Naive thymus-derived CD8-positive, alpha-beta T cell (primary cell): ENCODE measurements around the gene MMP1. TPM values are rescaled to one million over a fixed set of nuclear protein-coding genes. Genes with fewer than 3 reads are reported as not detected.

ENCODE experiments used
- ATAC-seq, 2 donors: fragments of 150-1000 bp; cut with Tn5 transposase in 1 of 2; sonication (Bioruptor Pico), chemical (Tn5 transposase) in 1 of 2; 1 replicate in 1 of 2; 2 replicates in 1 of 2; pipeline ENCODE4 v1.10.0; 2021; ENCODE audit warnings: mild to moderate bottlenecking in 2 of 2, moderate library complexity in 2 of 2
- POLR2A ChIA-PET: fragments of 350-600 bp; sonication (Branson Sonifier 250); formaldehyde crosslinking; loops from one replicate; lab custom pipeline; 2021; ENCODE audit warnings: antibody characterized with exemption; lab: Charles Lee
- DNase-seq, 10 donors: peaks; one replicate each; pipeline versions ENCODE4 v3.0.0 to v3.0.0-alpha.2; 2020 to 2022
- H3K27ac Mint-ChIP-seq, 10 donors: one replicate each; pipeline ENCODE4 v1.8.0; 2020 to 2022; ENCODE audit warnings: mild to moderate bottlenecking in 10 of 10, mixed read lengths in 10 of 10, moderate library complexity in 4 of 10, inconsistent platforms in 1 of 10
- H3K27me3 Mint-ChIP-seq, 5 donors: one replicate each; pipeline ENCODE4 v1.8.0; 2021 to 2022; ENCODE audit warnings: mixed read lengths in 5 of 5
- H3K36me3 Mint-ChIP-seq, 3 donors: one replicate each; pipeline ENCODE4 v1.8.0; 2020 to 2022; ENCODE audit warnings: mixed read lengths in 3 of 3, mild to moderate bottlenecking in 2 of 3, inconsistent platforms in 1 of 3
- H3K4me1 Mint-ChIP-seq, 4 donors: one replicate each; pipeline ENCODE4 v1.8.0; 2021 to 2022; ENCODE audit warnings: mixed read lengths in 4 of 4
- H3K4me3 Mint-ChIP-seq, 10 donors: one replicate each; pipeline ENCODE4 v1.8.0; 2020 to 2022; ENCODE audit warnings: mild to moderate bottlenecking in 10 of 10, mixed read lengths in 10 of 10, moderate library complexity in 6 of 10, inconsistent platforms in 1 of 10
- H3K9me3 Mint-ChIP-seq, 9 donors: one replicate each; pipeline ENCODE4 v1.8.0; 2020 to 2022; ENCODE audit warnings: mixed read lengths in 9 of 9, mild to moderate bottlenecking in 3 of 9, inconsistent platforms in 1 of 9, moderate library complexity in 1 of 9
- polyA plus RNA-seq, 3 donors: library from polyadenylated mRNA; unstranded; fragments of 300-500 nt; fragmentation: Illumina TruSeq; gene quantifications; one replicate each; pipeline ENCODE4 v1.2.3, GENCODE V29; 2021
- total RNA-seq, 8 experiments: library from RNA in 2 of 8; stranded (reverse) in 2 of 8; gene quantifications; one replicate each; pipeline ENCODE4 v1.2.3 and lab custom pipeline; 2021 to 2026

The MMP1 gene
- total and polyA plus RNA-seq, 5 experiments from 2014 or later = not detected

DNA sequence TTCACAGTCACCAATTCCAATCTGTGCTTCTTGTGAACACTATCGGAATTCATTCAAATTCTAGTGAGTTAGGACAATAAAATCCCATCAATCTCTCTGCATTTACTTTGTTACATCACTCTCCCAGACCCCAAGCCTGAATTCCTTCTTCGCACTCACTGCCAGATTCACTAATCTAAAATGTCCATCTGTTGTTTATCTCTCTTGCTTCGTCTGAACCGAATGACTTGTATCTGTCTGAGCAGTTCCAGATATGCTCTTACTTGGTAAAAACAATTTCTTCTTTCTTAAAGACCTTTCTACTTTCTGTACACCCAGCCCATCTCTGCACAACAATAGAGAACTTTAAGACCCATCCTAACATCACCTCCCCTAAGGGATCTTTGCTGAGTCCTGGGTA, 24.6 kb downstream of the MMP1 start:
- Mint-ChIP-seq H3K27ac (no peak overlapping the region), H3K4me3 (no peak overlapping the region), H3K4me1 (no peaks in the 10 kb centered on the region), H3K36me3 (peaks cover 0 to 4% (median 0%) of the 10 kb centered on the region in 3 donors), H3K9me3 (peaks cover 0 to 10% (median 0%) of the 10 kb centered on the region in 9 donors), H3K27me3 (peaks cover 5 to 41% (median 16%) of the 10 kb centered on the region in 5 donors)
- DNase-seq (no peak), ATAC-seq (no peak)
- POLR2A ChIA-PET = no interaction called here

DNA sequence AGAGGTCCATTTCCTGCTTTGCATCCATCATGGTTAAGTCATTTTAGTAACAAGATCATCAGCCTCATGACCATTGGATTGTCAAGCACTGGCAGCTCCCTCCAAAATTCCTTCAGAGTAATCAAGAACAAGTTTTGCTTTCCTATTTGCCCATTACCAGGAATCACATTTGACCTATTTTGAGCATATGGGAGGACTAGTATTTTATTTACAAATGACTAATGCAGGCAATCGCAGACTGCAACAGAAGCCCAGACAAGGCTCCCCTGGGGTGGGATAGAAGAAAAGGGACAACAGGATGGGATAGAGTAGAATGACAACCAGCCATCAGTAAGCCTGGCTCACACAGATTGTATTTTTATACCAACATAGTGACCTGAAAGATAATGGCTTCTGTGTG, 26.6 kb downstream of the MMP1 start:
- no peak for DNase-seq
- H3K36me3 Mint-ChIP-seq = peaks cover 0 to 4% (median 0%) of the 10 kb centered on the region in 3 donors
- peaks cover 0 to 10% (median 0%) of the 10 kb centered on the region in 9 donors for H3K9me3 Mint-ChIP-seq
- H3K4me1 Mint-ChIP-seq = no peaks in the 10 kb centered on the region
- no peak overlapping the region for H3K27ac Mint-ChIP-seq
- peaks cover 8 to 54% (median 24%) of the 10 kb centered on the region in 5 donors for H3K27me3 Mint-ChIP-seq
- no peak for ATAC-seq
- POLR2A ChIA-PET = no interaction called here
- no peak overlapping the region for H3K4me3 Mint-ChIP-seq

DNA sequence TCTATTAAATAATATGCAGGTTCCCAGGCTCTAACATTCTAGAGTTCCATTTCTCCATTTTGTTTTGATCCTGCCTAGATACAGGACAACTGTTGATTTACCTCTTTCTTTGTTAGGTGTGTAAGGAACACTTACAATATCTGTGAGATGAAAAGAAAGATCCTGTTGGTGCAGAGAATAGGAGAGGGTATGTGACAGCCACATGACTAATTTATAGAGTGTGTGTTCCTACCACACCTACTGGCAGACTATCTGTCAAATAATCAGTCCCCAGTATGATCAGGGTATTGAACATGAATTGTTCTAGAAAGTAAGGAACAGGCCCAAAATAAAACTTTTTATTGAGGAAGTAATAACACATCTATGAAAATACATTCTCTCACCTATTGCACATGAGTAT, 27.8 kb downstream of the MMP1 start:
- POLR2A ChIA-PET = no interaction called here
- no peaks in the 10 kb centered on the region for H3K4me1 Mint-ChIP-seq
- no peak for ATAC-seq
- H3K4me3 Mint-ChIP-seq = no peak overlapping the region
- H3K9me3 Mint-ChIP-seq = peaks cover 0 to 10% (median 0%) of the 10 kb centered on the region in 9 donors
- no peak overlapping the region for H3K27ac Mint-ChIP-seq
- no peak for DNase-seq
- H3K27me3 Mint-ChIP-seq = peaks cover 8 to 54% (median 24%) of the 10 kb centered on the region in 5 donors
- peaks cover 0 to 4% (median 0%) of the 10 kb centered on the region in 3 donors for H3K36me3 Mint-ChIP-seq

- Mint-ChIP-seq H3K4me1 (no peaks in the 10 kb centered on the region), H3K9me3 (peaks cover 0 to 10% (median 0%) of the 10 kb centered on the region in 9 donors), H3K4me3 (no peak overlapping the region), H3K36me3 (peaks cover 0 to 4% (median 0%) of the 10 kb centered on the region in 3 donors), H3K27ac (no peak overlapping the region), H3K27me3 (peaks cover 8 to 42% (median 24%) of the 10 kb centered on the region in 5 donors)
- no peak for DNase-seq
- no peak for ATAC-seq
- POLR2A ChIA-PET = no interaction called here
Observed at GRCh38 chr11:102767800-102768199, 30.2 kb downstream of the MMP1 start.

DNA sequence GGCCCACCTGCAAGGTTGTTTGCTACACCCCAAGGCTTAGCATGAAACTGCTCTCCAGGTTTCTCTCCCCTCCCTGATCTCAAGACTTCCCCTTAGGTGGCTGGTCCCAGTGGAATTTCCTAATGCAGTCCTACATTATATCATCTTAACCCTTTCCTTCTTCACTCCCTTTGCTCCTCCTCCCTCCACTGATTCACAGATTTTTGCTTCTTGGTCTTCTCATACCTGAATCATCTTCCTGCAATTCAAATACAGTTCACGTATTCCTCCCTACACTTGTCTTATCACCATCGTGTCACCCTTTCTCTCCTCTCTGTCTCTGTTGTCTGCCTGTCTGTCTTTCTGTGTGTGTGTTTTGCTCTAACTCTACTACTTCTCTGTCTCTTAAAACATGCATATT, 34.5 kb downstream of the MMP1 start:
- no peak for DNase-seq
- peaks cover 5 to 32% (median 16%) of the 10 kb centered on the region in 5 donors for H3K27me3 Mint-ChIP-seq
- POLR2A ChIA-PET = no interaction called here
- peaks cover 0 to 1% (median 0%) of the 10 kb centered on the region in 4 donors for H3K4me1 Mint-ChIP-seq
- no peak overlapping the region for H3K27ac Mint-ChIP-seq
- no peak overlapping the region for H3K4me3 Mint-ChIP-seq
- H3K9me3 Mint-ChIP-seq = peaks cover 0 to 2% (median 0%) of the 10 kb centered on the region in 9 donors
- H3K36me3 Mint-ChIP-seq = no peaks in the 10 kb centered on the region
- no peak for ATAC-seq

- no peak for ATAC-seq
- peaks cover 10 to 33% (median 19%) of the 10 kb centered on the region in 5 donors for H3K27me3 Mint-ChIP-seq
- H3K4me1 Mint-ChIP-seq = peaks cover 0 to 2% (median 0%) of the 10 kb centered on the region in 4 donors
- no peak for DNase-seq
- H3K9me3 Mint-ChIP-seq = no peaks in the 10 kb centered on the region
- H3K36me3 Mint-ChIP-seq = no peaks in the 10 kb centered on the region
- POLR2A ChIA-PET = no interaction called here
- H3K27ac Mint-ChIP-seq = no peak overlapping the region
- no peak overlapping the region for H3K4me3 Mint-ChIP-seq
Observed at GRCh38 chr11:102762361-102762767, 35.6 kb downstream of the MMP1 start.

- no peak overlapping the region for H3K27ac Mint-ChIP-seq
- H3K4me3 Mint-ChIP-seq = no peak overlapping the region
- ATAC-seq (no peak), DNase-seq (no peak)
- H3K9me3 Mint-ChIP-seq = no peaks in the 10 kb centered on the region
- peaks cover 0 to 2% (median 0%) of the 10 kb centered on the region in 4 donors for H3K4me1 Mint-ChIP-seq
- peaks cover 0 to 3% (median 0%) of the 10 kb centered on the region in 3 donors for H3K36me3 Mint-ChIP-seq
- POLR2A ChIA-PET = no interaction called here
- H3K27me3 Mint-ChIP-seq = peaks cover 4 to 36% (median 23%) of the 10 kb centered on the region in 5 donors
Observed at GRCh38 chr11:102761646-102762238, 36.2 kb downstream of the MMP1 start.

- Mint-ChIP-seq H3K4me1 (peaks cover 0 to 2% (median 0%) of the 10 kb centered on the region in 4 donors), H3K27ac (no peak overlapping the region), H3K4me3 (no peak overlapping the region), H3K36me3 (peaks cover 0 to 3% (median 0%) of the 10 kb centered on the region in 3 donors), H3K9me3 (no peaks in the 10 kb centered on the region), H3K27me3 (peaks cover 10 to 37% (median 29%) of the 10 kb centered on the region in 5 donors)
- POLR2A ChIA-PET = no interaction called here
- DNase-seq = no peak
- ATAC-seq = no peak
Observed at GRCh38 chr11:102760344-102761035, 37.5 kb downstream of the MMP1 start.

DNA sequence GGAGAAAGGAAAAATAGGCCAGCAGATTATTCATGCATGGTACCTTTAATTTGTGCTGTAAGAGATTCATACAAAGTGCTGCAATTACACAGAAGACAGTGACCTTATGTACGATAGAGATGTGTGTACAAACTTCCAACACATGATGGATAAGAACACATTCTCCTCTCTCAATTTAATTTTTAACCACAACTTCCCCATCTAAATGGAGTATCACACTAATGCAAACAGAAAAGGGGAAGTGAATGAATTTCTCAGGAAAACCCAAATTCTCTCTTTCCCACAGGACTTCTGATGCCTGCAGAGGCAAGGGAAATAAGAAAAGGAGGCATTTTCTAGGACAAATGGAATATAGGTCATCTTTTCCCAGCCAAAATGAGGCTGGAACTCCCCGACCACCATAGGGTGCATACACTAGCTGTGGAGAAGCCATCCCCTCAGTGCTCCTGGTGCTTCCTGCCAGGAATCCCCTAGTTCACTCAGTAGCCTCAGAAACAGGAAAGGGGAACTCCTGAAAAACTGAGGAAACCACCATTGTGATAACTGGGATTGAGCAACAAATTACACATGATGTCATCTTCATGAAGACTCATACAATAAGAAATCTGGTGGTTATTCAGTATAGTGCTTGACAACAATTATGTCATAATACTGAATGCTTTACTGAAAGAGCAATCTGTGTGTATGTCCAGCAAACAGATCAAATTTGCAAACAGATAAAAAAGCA, 40.0 kb downstream of the MMP1 start:
- ATAC-seq = no peak
- H3K9me3 Mint-ChIP-seq = no peaks in the 10 kb centered on the region
- POLR2A ChIA-PET = no interaction called here
- H3K27ac Mint-ChIP-seq = no peak overlapping the region
- peaks cover 20 to 56% (median 38%) of the 10 kb centered on the region in 5 donors for H3K27me3 Mint-ChIP-seq
- no peak overlapping the region for H3K4me3 Mint-ChIP-seq
- H3K4me1 Mint-ChIP-seq = peaks cover 0 to 2% (median 0%) of the 10 kb centered on the region in 4 donors
- DNase-seq = no peak
- H3K36me3 Mint-ChIP-seq = peaks cover 0 to 9% (median 0%) of the 10 kb centered on the region in 3 donors

GRCh38 chr11:102753267-102753666, 44.7 kb downstream of the MMP1 start:
- Mint-ChIP-seq H3K27me3 (peaks cover 21 to 60% (median 44%) of the 10 kb centered on the region in 5 donors), H3K36me3 (peaks cover 0 to 15% (median 0%) of the 10 kb centered on the region in 3 donors), H3K9me3 (peaks cover 0 to 15% (median 4%) of the 10 kb centered on the region in 9 donors), H3K4me3 (no peak overlapping the region), H3K27ac (no peak overlapping the region), H3K4me1 (no peaks in the 10 kb centered on the region)
- POLR2A ChIA-PET = no interaction called here
- no peak for DNase-seq
- no peak for ATAC-seq

GRCh38 chr11:102751673-102752072, 46.3 kb downstream of the MMP1 start:
- DNase-seq = no peak

DNA sequence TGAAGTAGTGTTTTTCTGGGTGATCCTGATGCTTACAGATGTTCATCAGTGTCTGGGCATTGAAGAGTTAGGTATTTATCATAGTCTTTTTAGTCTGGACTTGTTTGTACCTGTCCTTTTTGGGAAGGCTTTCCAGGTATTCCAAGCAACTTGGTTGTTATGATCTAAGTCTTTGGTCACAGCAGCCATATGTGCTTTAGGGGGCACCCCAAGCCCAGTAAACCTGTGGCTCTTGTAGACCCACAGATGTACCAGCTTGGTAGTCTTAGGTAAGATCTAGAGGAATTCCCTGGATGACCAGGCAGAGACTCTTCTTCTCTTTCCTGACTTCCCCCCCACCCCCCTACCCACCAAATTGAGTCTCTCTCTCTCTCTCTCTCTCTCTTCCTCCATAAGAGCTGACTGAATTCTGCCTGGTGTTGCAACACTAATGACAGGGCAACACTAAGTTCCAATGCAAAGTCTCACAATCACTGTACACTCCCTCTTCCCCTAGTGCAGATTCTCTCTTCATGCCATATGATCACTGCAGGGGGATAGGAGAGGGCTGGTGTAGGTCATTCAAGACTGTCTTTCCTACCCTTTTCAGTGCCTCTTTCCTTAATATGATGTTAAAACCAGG, 48.7 kb downstream of the MMP1 start:
- Mint-ChIP-seq H3K27me3 (peaks cover 11 to 23% (median 22%) of the 10 kb centered on the region in 5 donors), H3K4me1 (no peaks in the 10 kb centered on the region), H3K36me3 (peaks cover 0 to 15% (median 3%) of the 10 kb centered on the region in 3 donors), H3K27ac (no peak overlapping the region), H3K4me3 (no peak overlapping the region), H3K9me3 (peaks cover 0 to 35% (median 11%) of the 10 kb centered on the region in 9 donors)
- DNase-seq (no peak), ATAC-seq (no peak)
- POLR2A ChIA-PET = no interaction called here

More at GRCh38 chr11:102751673-102752072, 46.3 kb downstream of the MMP1 start:
- Mint-ChIP-seq H3K27me3 (peaks cover 12 to 45% (median 38%) of the 10 kb centered on the region in 5 donors), H3K9me3 (peaks cover 0 to 29% (median 11%) of the 10 kb centered on the region in 9 donors), H3K4me3 (no peak overlapping the region), H3K4me1 (no peaks in the 10 kb centered on the region), H3K27ac (no peak overlapping the region), H3K36me3 (peaks cover 0 to 20% (median 3%) of the 10 kb centered on the region in 3 donors)
- ATAC-seq = no peak
- POLR2A ChIA-PET = no interaction called here
